GM23338 (cell line): Measurements from ENCODE around the gene ATF6. TPM values are rescaled to one million over a fixed set of nuclear protein-coding genes. Genes with fewer than 3 reads are reported as not detected.
"Not testable (repeated sequence)": the region's sequence is repeated elsewhere in the genome, so short reads cannot be mapped to it uniquely, and the experiment has no call there.

Experiments used
- ATAC-seq: fragments of 200-7000 bp; cut with Tn5 transposase; 3 replicates; pipeline ENCODE4 v1.9.1; 2020
- DNase-seq: peaks from one replicate; pipeline ENCODE4 v3.0.0-alpha.2; 2015; ENCODE audit warnings: low spot score
- H2AFZ ChIP-seq: fragments of 200-600 bp; sonication (generic); 2 replicates; pipeline ENCODE4 v1.8.0; 2016; ENCODE audit warnings: antibody characterized with exemption, mild to moderate bottlenecking, moderate library complexity
- H3F3A ChIP-seq: fragments of 200-600 bp; sonication (generic); replicated peaks from 2 replicates; pipeline ENCODE4 v1.8.0; 2017; ENCODE audit warnings: antibody characterized with exemption, mixed run types, low read depth
- H3K27ac ChIP-seq: fragments of 200-600 bp; sonication (generic); 2 replicates; pipeline ENCODE4 v1.6.1; 2016; ENCODE audit warnings: low read depth
- H3K27me3 ChIP-seq: fragments of 200-600 bp; sonication (generic); 2 replicates; pipeline ENCODE4 v1.8.0; 2016; ENCODE audit warnings: mild to moderate bottlenecking, mixed run types, moderate library complexity; ENCODE audit not compliant: insufficient read depth
- H3K36me3 ChIP-seq: fragments of 200-600 bp; sonication (generic); 2 replicates; pipeline ENCODE4 v1.8.0; 2016; ENCODE audit warnings: mild to moderate bottlenecking; ENCODE audit not compliant: insufficient read depth
- H3K4me1 ChIP-seq: fragments of 200-600 bp; sonication (generic); 2 replicates; pipeline ENCODE4 v1.8.0; 2016; ENCODE audit warnings: mild to moderate bottlenecking, moderate library complexity; ENCODE audit not compliant: insufficient read depth
- H3K4me2 ChIP-seq: fragments of 200-600 bp; sonication (generic); 2 replicates; pipeline ENCODE4 v1.7.1; 2017; ENCODE audit warnings: mixed run types
- H3K4me3 ChIP-seq: fragments of 200-600 bp; sonication (generic); 2 replicates; pipeline ENCODE4 v1.6.1; 2016; ENCODE audit warnings: mixed run types
- H3K79me2 ChIP-seq: fragments of 200-600 bp; sonication (generic); replicated peaks from 2 replicates; pipeline ENCODE4 v1.8.0; 2017; ENCODE audit warnings: mild to moderate bottlenecking; ENCODE audit not compliant: insufficient read depth
- H3K9me2 ChIP-seq: fragments of 200-600 bp; sonication (generic); 2 replicates; pipeline ENCODE4 v1.8.0; 2017; ENCODE audit not compliant: insufficient read depth
- H4K20me1 ChIP-seq: fragments of 200-600 bp; sonication (generic); replicated peaks from 2 replicates; pipeline ENCODE4 v1.8.0; 2017; ENCODE audit warnings: mild to moderate bottlenecking; ENCODE audit not compliant: insufficient read depth
- H3K27ac Mint-ChIP-seq: 2 replicates; pipeline ENCODE4 v1.8.0; 2020; ENCODE audit warnings: inconsistent platforms, mild to moderate bottlenecking, moderate library complexity, mixed read lengths
- H3K27me3 Mint-ChIP-seq: 3 replicates; pipeline ENCODE4 v1.8.0; 2022; ENCODE audit warnings: low read depth, mild to moderate bottlenecking, moderate library complexity, mixed read lengths, inconsistent platforms; ENCODE audit not compliant: insufficient read depth, poor library complexity
- H3K36me3 Mint-ChIP-seq: 3 replicates; pipeline ENCODE4 v1.8.0; 2021; ENCODE audit warnings: low read depth, mild to moderate bottlenecking, inconsistent platforms, moderate library complexity, mixed read lengths
- H3K4me1 Mint-ChIP-seq: 3 replicates; pipeline ENCODE4 v1.8.0; 2020; ENCODE audit warnings: mild to moderate bottlenecking, inconsistent platforms, mixed read lengths
- H3K4me3 Mint-ChIP-seq: 3 replicates; pipeline ENCODE4 v1.8.0; 2021; ENCODE audit warnings: moderate library complexity, mild to moderate bottlenecking, inconsistent platforms, mixed read lengths
- H3K9me3 Mint-ChIP-seq: 3 replicates; pipeline ENCODE4 v1.8.0; 2020; ENCODE audit warnings: moderate library complexity, mild to moderate bottlenecking, inconsistent platforms, mixed read lengths
- CREB1 ChIP-seq: fragments of 250-450 bp; sonication (Bioruptor Pico); IDR thresholded peaks from 2 replicates; pipeline ENCODE4 v1.5.0; 2020; ENCODE audit warnings: low read depth, mild to moderate bottlenecking, moderate library complexity
- EZH2 ChIP-seq: fragments of 200-600 bp; sonication (generic); IDR thresholded peaks from one replicate; pipeline ENCODE4 v1.8.0; 2017; ENCODE audit warnings: antibody characterized with exemption, mild to moderate bottlenecking, low read depth; ENCODE audit not compliant: unreplicated experiment
- JUNB ChIP-seq: IDR thresholded peaks from one replicate; pipeline ENCODE4 v1.6.1; 2016; ENCODE audit warnings: antibody characterized with exemption; ENCODE audit not compliant: unreplicated experiment
- NANOG ChIP-seq: IDR thresholded peaks from 2 replicates; pipeline ENCODE4 v1.6.1; 2016; ENCODE audit warnings: antibody characterized with exemption, borderline replicate concordance
- POLR2AphosphoS5 ChIP-seq: IDR thresholded peaks from 2 replicates; pipeline ENCODE4 v1.6.1; 2016; ENCODE audit warnings: antibody characterized with exemption, low read depth
- polyA plus RNA-seq: library from polyadenylated mRNA; unstranded; fragments of >200 nt; fragmentation: Nextera tagmentation; extraction: Ambion mirVana; gene quantifications from 2 replicates; pipeline ENCODE4 v1.2.1, GENCODE V29; 2016
- total RNA-seq: library from RNA; depleted of rRNA; stranded (reverse); fragments of >200 nt; shearing (Covaris generic); gene quantifications from 2 replicates; pipeline ENCODE4 v1.2.3, GENCODE V29; 2014
- TF ChIP-seq, protein P1 (sequence below): IDR thresholded peaks from 2 replicates; pipeline ENCODE4 v1.6.1; 2016; ENCODE audit warnings: antibody characterized with exemption
- TF ChIP-seq, protein P2 (sequence below), 2 experiments: fragments of 200-600 bp in 1 of 2; sonication (generic) in 1 of 2; conservative IDR thresholded peaks; 2 replicates each; pipeline versions ENCODE4 v1.5.1 to v1.6.1; 2016 to 2017; ENCODE audit warnings: antibody characterized with exemption in 2 of 2, low read depth in 2 of 2, mild to moderate bottlenecking in 2 of 2, moderate library complexity in 1 of 2
- TF ChIP-seq, protein P3 (sequence below): fragments of 250-450 bp; sonication (Bioruptor Pico); IDR thresholded peaks from 2 replicates; pipeline ENCODE4 v1.5.0; 2020; ENCODE audit warnings: mild to moderate bottlenecking, moderate library complexity

Gene ATF6
- total and polyA plus RNA-seq, 2 experiments from 2014 or later, result 5.0 to 13.5 TPM

DNA sequence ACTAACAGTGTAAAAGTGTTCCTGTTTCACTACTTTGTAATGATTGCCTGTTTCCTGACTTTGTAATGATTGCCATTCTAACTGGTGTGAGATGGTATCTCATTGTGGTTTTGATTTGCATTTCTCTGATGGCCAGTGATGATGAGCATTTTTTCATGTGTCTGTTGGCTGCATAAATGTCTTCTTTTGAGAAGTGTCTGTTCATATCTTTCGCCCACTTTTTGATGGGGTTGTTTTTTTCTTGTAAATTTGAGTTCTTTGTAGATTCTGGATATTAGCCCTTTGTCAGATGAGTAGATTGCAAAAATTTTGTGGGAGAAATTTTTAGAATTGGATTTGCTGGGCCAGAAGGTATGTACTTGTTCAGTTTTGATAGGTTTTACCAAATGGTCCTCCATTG lies 43.5 kb downstream of the ATF6 start:
- H3K79me2 ChIP-seq, H3K4me3 Mint-ChIP-seq: not testable (repeated sequence)

DNA sequence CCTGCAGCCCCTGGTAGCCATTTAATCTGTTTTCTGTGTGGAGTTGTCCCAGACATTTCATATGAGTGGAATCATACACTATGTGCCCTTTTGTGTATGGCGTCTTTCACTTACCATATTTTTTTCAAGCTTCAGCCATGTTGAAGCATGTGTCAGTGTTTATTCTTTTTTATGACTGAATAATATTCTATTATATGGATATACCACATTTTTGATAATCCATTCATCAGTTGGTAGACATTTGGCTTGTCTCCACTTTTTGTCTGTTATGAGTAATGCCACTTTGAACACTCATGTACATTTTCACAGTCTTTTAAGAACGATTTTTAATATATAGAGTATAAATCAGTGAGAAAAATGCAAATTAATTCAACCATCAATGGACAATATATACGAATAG lies 44.7 kb downstream of the ATF6 start:
- Histone ChIP-seq H3K79me2 (no peaks in the 10 kb centered on the region), H2AFZ (no peak overlapping the region), H4K20me1 (no peaks in the 10 kb centered on the region; the same call in none of the 2 replicates), H3K4me2 (no peak overlapping the region), H3K27me3 (no peaks in the 10 kb centered on the region), H3K4me1 (no peaks in the 10 kb centered on the region), H3K36me3 (0 out of 2 replicates have a peak, but pooled peaks cover 2% of the 10 kb centered on the region), H3K9me2 (no peaks in the 10 kb centered on the region), H3K4me3 (no peak overlapping the region), H3F3A (no peaks in the 10 kb centered on the region), H3K27ac (no peak overlapping the region)
- ATAC-seq (no peak), DNase-seq (no peak)
- TF ChIP-seq, protein P1, sequence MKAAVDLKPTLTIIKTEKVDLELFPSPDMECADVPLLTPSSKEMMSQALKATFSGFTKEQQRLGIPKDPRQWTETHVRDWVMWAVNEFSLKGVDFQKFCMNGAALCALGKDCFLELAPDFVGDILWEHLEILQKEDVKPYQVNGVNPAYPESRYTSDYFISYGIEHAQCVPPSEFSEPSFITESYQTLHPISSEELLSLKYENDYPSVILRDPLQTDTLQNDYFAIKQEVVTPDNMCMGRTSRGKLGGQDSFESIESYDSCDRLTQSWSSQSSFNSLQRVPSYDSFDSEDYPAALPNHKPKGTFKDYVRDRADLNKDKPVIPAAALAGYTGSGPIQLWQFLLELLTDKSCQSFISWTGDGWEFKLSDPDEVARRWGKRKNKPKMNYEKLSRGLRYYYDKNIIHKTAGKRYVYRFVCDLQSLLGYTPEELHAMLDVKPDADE, result no peak
- no peak for TF ChIP-seq EZH2
- TF ChIP-seq, protein P2, sequence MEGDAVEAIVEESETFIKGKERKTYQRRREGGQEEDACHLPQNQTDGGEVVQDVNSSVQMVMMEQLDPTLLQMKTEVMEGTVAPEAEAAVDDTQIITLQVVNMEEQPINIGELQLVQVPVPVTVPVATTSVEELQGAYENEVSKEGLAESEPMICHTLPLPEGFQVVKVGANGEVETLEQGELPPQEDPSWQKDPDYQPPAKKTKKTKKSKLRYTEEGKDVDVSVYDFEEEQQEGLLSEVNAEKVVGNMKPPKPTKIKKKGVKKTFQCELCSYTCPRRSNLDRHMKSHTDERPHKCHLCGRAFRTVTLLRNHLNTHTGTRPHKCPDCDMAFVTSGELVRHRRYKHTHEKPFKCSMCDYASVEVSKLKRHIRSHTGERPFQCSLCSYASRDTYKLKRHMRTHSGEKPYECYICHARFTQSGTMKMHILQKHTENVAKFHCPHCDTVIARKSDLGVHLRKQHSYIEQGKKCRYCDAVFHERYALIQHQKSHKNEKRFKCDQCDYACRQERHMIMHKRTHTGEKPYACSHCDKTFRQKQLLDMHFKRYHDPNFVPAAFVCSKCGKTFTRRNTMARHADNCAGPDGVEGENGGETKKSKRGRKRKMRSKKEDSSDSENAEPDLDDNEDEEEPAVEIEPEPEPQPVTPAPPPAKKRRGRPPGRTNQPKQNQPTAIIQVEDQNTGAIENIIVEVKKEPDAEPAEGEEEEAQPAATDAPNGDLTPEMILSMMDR (conservative IDR thresholded peaks at IDR 0.05; ENCODE audit: low read depth in 2 of 2), result no peak
- TF ChIP-seq CREB1 (CRISPR knock-in tag), result no peak
- TF ChIP-seq JUNB, result no peak
- no peak for TF ChIP-seq NANOG
- no peak for TF ChIP-seq POLR2AphosphoS5
- H3K4me3 Mint-ChIP-seq, result no peak overlapping the region
- H3K27ac Mint-ChIP-seq, result no peak overlapping the region
- H3K36me3 Mint-ChIP-seq, result peaks cover 28% of the 10 kb centered on the region
- H3K27me3 Mint-ChIP-seq, result peaks cover 2% of the 10 kb centered on the region
- no peaks in the 10 kb centered on the region for H3K4me1 Mint-ChIP-seq
- H3K9me3 Mint-ChIP-seq, result peaks cover 17% of the 10 kb centered on the region; the same call in 2 of the 3 replicates

More for the DNA sequence above, 43.5 kb downstream of the ATF6 start:
- H3K4me2 ChIP-seq, DNase-seq, H2AFZ ChIP-seq, H3K27me3 Mint-ChIP-seq, H3F3A ChIP-seq, H3K27ac Mint-ChIP-seq, H3K4me3 ChIP-seq, H4K20me1 ChIP-seq, H3K27ac ChIP-seq, ATAC-seq, H3K36me3 ChIP-seq, H3K27me3 ChIP-seq, H3K9me2 ChIP-seq, H3K4me1 Mint-ChIP-seq, H3K4me1 ChIP-seq: not testable (repeated sequence)
- Mint-ChIP-seq H3K36me3 (peaks cover 28% of the 10 kb centered on the region), H3K9me3 (peaks cover 17% of the 10 kb centered on the region; the same call in 2 of the 3 replicates)

DNA sequence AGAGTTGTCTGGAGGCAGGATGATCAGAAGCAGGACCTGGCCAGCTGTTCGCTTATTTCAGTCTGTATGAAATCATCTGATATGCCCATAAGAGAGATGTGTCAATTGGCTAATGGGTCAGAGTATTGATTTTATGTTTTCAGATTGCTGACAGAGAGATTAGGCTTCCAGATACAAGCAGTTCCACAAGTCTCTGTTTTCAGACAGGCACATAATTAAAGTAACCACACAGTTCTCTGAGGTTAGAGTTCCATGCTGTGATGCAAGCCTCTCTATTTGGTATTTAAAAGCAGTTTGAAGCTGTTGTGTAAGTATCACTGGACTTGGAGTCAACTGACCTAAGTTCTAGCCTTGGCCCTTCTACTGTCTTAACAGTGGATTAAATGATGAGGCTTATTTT lies 50.1 kb downstream of the ATF6 start:
- ATAC-seq, result no peak
- Mint-ChIP-seq H3K27me3 (peaks cover 4% of the 10 kb centered on the region), H3K4me1 (no peaks in the 10 kb centered on the region), H3K4me3 (no peak overlapping the region), H3K36me3 (peaks cover 11% of the 10 kb centered on the region; the same call in 2 of the 3 replicates), H3K9me3 (peaks cover 3% of the 10 kb centered on the region; the same call in 1 of the 3 replicates), H3K27ac (no peak overlapping the region)
- Histone ChIP-seq H3K79me2 (no peaks in the 10 kb centered on the region), H3K9me2 (no peaks in the 10 kb centered on the region), H2AFZ (no peak overlapping the region), H3K4me3 (no peak overlapping the region), H3F3A (no peaks in the 10 kb centered on the region), H3K36me3 (no peaks in the 10 kb centered on the region), H3K27ac (no peak overlapping the region), H3K4me1 (no peaks in the 10 kb centered on the region), H4K20me1 (no peaks in the 10 kb centered on the region; the same call in 1 of the 2 replicates), H3K4me2 (no peak overlapping the region), H3K27me3 (no peaks in the 10 kb centered on the region)
- DNase-seq, result no peak
- no peak for TF ChIP-seq EZH2
- TF ChIP-seq, protein P3, sequence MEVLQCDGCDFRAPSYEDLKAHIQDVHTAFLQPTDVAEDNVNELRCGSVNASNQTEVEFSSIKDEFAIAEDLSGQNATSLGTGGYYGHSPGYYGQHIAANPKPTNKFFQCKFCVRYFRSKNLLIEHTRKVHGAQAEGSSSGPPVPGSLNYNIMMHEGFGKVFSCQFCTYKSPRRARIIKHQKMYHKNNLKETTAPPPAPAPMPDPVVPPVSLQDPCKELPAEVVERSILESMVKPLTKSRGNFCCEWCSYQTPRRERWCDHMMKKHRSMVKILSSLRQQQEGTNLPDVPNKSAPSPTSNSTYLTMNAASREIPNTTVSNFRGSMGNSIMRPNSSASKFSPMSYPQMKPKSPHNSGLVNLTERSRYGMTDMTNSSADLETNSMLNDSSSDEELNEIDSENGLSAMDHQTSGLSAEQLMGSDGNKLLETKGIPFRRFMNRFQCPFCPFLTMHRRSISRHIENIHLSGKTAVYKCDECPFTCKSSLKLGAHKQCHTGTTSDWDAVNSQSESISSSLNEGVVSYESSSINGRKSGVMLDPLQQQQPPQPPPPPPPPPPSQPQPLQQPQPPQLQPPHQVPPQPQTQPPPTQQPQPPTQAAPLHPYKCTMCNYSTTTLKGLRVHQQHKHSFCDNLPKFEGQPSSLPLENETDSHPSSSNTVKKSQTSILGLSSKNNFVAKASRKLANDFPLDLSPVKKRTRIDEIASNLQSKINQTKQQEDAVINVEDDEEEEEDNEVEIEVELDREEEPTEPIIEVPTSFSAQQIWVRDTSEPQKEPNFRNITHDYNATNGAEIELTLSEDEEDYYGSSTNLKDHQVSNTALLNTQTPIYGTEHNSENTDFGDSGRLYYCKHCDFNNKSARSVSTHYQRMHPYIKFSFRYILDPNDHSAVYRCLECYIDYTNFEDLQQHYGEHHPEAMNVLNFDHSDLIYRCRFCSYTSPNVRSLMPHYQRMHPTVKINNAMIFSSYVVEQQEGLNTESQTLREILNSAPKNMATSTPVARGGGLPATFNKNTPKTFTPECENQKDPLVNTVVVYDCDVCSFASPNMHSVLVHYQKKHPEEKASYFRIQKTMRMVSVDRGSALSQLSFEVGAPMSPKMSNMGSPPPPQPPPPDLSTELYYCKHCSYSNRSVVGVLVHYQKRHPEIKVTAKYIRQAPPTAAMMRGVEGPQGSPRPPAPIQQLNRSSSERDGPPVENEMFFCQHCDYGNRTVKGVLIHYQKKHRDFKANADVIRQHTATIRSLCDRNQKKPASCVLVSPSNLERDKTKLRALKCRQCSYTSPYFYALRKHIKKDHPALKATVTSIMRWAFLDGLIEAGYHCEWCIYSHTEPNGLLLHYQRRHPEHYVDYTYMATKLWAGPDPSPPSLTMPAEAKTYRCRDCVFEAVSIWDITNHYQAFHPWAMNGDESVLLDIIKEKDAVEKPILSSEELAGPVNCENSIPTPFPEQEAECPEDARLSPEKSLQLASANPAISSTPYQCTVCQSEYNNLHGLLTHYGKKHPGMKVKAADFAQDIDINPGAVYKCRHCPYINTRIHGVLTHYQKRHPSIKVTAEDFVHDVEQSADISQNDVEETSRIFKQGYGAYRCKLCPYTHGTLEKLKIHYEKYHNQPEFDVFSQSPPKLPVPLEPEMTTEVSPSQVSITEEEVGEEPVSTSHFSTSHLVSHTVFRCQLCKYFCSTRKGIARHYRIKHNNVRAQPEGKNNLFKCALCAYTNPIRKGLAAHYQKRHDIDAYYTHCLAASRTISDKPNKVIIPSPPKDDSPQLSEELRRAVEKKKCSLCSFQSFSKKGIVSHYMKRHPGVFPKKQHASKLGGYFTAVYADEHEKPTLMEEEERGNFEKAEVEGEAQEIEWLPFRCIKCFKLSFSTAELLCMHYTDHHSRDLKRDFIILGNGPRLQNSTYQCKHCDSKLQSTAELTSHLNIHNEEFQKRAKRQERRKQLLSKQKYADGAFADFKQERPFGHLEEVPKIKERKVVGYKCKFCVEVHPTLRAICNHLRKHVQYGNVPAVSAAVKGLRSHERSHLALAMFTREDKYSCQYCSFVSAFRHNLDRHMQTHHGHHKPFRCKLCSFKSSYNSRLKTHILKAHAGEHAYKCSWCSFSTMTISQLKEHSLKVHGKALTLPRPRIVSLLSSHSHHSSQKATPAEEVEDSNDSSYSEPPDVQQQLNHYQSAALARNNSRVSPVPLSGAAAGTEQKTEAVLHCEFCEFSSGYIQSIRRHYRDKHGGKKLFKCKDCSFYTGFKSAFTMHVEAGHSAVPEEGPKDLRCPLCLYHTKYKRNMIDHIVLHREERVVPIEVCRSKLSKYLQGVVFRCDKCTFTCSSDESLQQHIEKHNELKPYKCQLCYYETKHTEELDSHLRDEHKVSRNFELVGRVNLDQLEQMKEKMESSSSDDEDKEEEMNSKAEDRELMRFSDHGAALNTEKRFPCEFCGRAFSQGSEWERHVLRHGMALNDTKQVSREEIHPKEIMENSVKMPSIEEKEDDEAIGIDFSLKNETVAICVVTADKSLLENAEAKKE (CRISPR knock-in tag), result no peak
- TF ChIP-seq NANOG, result no peak
